Uterus (tissue), 4 donors: Measurements from ENCODE around the gene LKAAEAR1. TPM values are rescaled to one million over a fixed set of nuclear protein-coding genes. Genes with fewer than 3 reads are reported as not detected.

ENCODE experiments used
- DNase-seq, 2 donors: peaks; one replicate each; pipeline ENCODE4 v3.0.0-alpha.2; 2019 to 2020
- H3K27ac ChIP-seq, 2 donors: fragments of 200-600 bp; sonication (generic); 1 replicate in 1 of 2; 2 replicates in 1 of 2; pipeline ENCODE4 v1.5.1; 2016 to 2018
- H3K27me3 ChIP-seq, 2 donors: fragments of 200-600 bp; sonication (generic); one replicate each; pipeline ENCODE4 v1.5.1; 2018 to 2019; ENCODE audit warnings: control low read depth in 1 of 2
- H3K36me3 ChIP-seq, 2 donors: fragments of 200-600 bp; sonication (generic); one replicate each; pipeline ENCODE4 v1.5.1; 2019; ENCODE audit warnings: control low read depth in 1 of 2
- H3K4me1 ChIP-seq, 2 donors: fragments of 200-600 bp; sonication (generic); one replicate each; pipeline ENCODE4 v1.5.1; 2018 to 2019; ENCODE audit warnings: control low read depth in 1 of 2
- H3K4me3 ChIP-seq, 2 donors: fragments of 200-600 bp; sonication (generic); 1 replicate in 1 of 2; 2 replicates in 1 of 2; pipeline ENCODE4 v1.5.1; 2018 to 2019; ENCODE audit warnings: mild to moderate bottlenecking in 1 of 2
- H3K9me3 ChIP-seq, 2 donors: fragments of 200-600 bp; sonication (generic); one replicate each; pipeline ENCODE4 v1.5.1; 2019; ENCODE audit warnings: control low read depth in 1 of 2
- POLR2A ChIP-seq, 2 donors: fragments of 450-650 bp; IDR thresholded peaks; one replicate each; pipeline ENCODE4 v1.6.1; 2016; ENCODE audit warnings: antibody characterized with exemption in 2 of 2, mild to moderate bottlenecking in 1 of 2, moderate library complexity in 1 of 2
- intact Hi-C: fragments of 100-400 bp; cut with DNase I; formaldehyde crosslinking; loops from one replicate; pipeline ENCODE4 v1.15.1; 2023; ENCODE audit warnings: low total_unique reads
- microRNA-seq: library from miRNA; unstranded; fragments of <30 nt; microRNA quantifications from one replicate; pipeline ENCODE4, GENCODE V29; 2016; ENCODE audit warnings: borderline microRNAs expressed, borderline replicate concordance
- small RNA-seq: library from RNA; depleted of rRNA; stranded (forward); fragments of <200 nt; gene quantifications from one replicate; pipeline ENCODE3, GENCODE V24; 2016
- total RNA-seq, 4 donors: library from RNA; depleted of rRNA in 3 of 4; stranded (reverse); fragments of >200 nt in 3 of 4; gene quantifications; one replicate each; pipeline versions ENCODE4 v1.1.0 to v1.2.4, GENCODE V29; 2014 to 2023
- TF ChIP-seq, protein P1 (sequence below), 4 experiments: fragments of 200-600 bp in 2 of 4; fragments of 450-650 bp in 2 of 4; sonication (generic) in 2 of 4; IDR thresholded peaks; one replicate each; pipeline ENCODE4 v1.5.1; 2016 to 2019; ENCODE audit warnings: antibody characterized with exemption in 4 of 4, mild to moderate bottlenecking in 2 of 4, moderate library complexity in 1 of 4
- donor health status: DM: yes; HTN: yes; CAD: no.

Gene LKAAEAR1
- total RNA-seq, 4 donors from 2014 or later, result not detected

DNA sequence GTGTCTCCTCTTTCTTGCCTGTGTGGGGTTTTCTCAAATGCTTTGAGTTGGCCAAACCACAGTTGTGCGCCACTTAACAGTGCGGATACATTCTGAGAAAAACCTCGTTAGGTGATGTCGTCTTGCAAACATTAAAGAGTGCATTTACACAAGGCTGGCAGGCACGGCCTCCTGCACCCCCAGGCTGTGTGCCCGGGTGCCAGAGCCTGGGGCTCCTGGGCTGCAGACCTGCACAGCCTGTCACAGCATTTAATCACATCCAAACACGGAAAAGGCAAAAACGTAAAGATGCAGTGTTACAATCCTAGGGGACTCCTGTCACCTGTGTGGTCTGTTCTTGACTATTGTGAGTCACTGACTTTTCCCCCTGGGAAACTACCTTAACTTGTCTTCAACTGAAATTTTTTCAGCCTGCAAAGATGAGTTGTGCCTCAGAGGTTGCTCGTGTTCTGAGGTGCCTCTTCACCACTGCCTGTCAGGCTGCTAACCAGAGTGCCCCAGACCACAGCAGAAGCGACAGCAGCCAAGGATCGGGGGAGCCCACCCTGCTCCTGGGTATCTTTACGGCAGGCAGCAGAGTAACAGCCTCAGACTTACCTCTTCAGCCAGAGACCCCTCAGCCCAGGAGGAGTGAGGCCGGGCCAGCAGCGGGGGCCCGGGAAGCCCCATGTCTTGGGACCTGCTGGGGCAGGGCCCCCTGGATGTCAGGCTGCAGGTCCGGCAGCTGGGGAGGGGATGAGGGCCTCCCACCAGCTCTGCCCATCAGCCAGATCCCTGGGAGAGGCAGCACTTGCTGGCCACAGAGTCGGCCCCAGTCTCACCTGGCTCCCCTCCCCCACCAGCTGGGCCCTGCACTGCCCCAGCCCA is 48.9 kb downstream of the LKAAEAR1 start:
- no peak overlapping the region for H3K4me3 ChIP-seq
- no peak for TF ChIP-seq POLR2A (IDR thresholded peaks at IDR 0.05)
- TF ChIP-seq, protein P1, sequence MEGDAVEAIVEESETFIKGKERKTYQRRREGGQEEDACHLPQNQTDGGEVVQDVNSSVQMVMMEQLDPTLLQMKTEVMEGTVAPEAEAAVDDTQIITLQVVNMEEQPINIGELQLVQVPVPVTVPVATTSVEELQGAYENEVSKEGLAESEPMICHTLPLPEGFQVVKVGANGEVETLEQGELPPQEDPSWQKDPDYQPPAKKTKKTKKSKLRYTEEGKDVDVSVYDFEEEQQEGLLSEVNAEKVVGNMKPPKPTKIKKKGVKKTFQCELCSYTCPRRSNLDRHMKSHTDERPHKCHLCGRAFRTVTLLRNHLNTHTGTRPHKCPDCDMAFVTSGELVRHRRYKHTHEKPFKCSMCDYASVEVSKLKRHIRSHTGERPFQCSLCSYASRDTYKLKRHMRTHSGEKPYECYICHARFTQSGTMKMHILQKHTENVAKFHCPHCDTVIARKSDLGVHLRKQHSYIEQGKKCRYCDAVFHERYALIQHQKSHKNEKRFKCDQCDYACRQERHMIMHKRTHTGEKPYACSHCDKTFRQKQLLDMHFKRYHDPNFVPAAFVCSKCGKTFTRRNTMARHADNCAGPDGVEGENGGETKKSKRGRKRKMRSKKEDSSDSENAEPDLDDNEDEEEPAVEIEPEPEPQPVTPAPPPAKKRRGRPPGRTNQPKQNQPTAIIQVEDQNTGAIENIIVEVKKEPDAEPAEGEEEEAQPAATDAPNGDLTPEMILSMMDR (IDR thresholded peaks at IDR 0.05), result no peak
- H3K27me3 ChIP-seq, result peaks cover 0 to 21% of the 10 kb centered on the region in 2 donors
- H3K27ac ChIP-seq, result no peak overlapping the region
- H3K36me3 ChIP-seq, result no peaks in the 10 kb centered on the region
- H3K4me1 ChIP-seq, result peaks cover 0 to 16% of the 10 kb centered on the region in 2 donors
- H3K9me3 ChIP-seq, result no peaks in the 10 kb centered on the region
- intact Hi-C loops, result no loop called here
- DNase-seq, result no peak

DNA sequence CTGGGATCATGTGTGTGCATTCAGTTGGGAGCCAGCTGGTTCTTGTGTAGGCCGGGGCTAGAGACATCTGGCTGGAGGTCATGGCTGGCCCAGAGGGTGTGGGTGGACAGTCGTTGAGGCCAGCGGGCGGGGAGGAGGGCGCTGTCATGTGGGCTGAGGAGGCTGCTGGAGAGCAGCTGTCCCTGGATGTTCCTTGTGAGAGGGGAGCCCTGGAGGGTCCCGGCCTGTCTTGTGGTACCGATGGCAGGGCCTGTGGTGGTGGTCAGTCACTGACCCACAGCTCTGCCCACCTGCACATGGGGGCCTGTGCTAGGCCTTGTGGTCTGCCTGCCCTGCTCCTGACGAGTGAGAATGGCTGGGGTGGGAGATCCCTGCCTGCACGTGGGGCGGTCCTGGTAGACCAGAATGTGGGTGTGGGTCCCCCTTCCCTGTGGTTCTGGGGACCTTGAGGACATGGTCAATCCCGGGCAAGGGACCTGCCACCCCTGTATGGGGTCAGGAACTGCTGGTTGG is 50.2 kb downstream of the LKAAEAR1 start:
- Histone ChIP-seq H3K4me3 (no peak overlapping the region), H3K27me3 (peaks cover 0 to 12% of the 10 kb centered on the region in 2 donors), H3K9me3 (no peaks in the 10 kb centered on the region), H3K27ac (no peak overlapping the region), H3K4me1 (peaks cover 0 to 13% of the 10 kb centered on the region in 2 donors), H3K36me3 (no peaks in the 10 kb centered on the region)
- no peak for TF ChIP-seq POLR2A (IDR thresholded peaks at IDR 0.05)
- TF ChIP-seq, protein P1 (IDR thresholded peaks at IDR 0.05), result no peak
- intact Hi-C loops, result no loop called here
- no peak for DNase-seq

Small RNAs within 50 kb of the gene (microRNA-seq; reads per million reads assigned to microRNA genes)
- not detected for gene MIR6813

Small RNAs within 50 kb of the gene (small RNA-seq; reads per million reads assigned to genes)
- gene AL355803.1 (not detected), gene MIR6813 (not detected)

Other genes starting within 250 kb of the LKAAEAR1 start
- gene ABHD16B, start 222.9 kb downstream of the LKAAEAR1 start, total RNA-seq, result not detected
- gene TPD52L2, start 219.1 kb downstream of the LKAAEAR1 start, total RNA-seq, result 10 to 100 TPM; 44.1 to 77.8 (median 62.0) TPM
- 10 to 100 TPM; 10.9 to 39.8 (median 25.6) TPM for gene DNAJC5, start 189.3 kb downstream of the LKAAEAR1 start, total RNA-seq
- gene UCKL1, start 128.0 kb downstream of the LKAAEAR1 start, total RNA-seq, result 10 to 100 TPM; 21.8 to 64.6 (median 23.5) TPM
- 10 to 100 TPM in 3 of 4 donors, 1 to 10 TPM in 1; 4.7 to 23.3 (median 17.4) TPM for gene ZNF512B, start 114.5 kb downstream of the LKAAEAR1 start, total RNA-seq
- 1 to 10 TPM in 2 of 4 donors, under 1 TPM in 1, not detected in 1; 0.83 to 7.6 (median 1.2) TPM for gene SAMD10, start 104.8 kb downstream of the LKAAEAR1 start, total RNA-seq
- gene PRPF6, start 103.3 kb downstream of the LKAAEAR1 start, total RNA-seq, result 10 to 100 TPM; 28.5 to 73.0 (median 69.6) TPM
- gene C20orf204, start 48.2 kb downstream of the LKAAEAR1 start, total RNA-seq, result 1 to 10 TPM in 2 of 4 donors, under 1 TPM in 1, not detected in 1; 0.26 to 2.9 (median 1.9) TPM
- gene SOX18, start 34.8 kb downstream of the LKAAEAR1 start, total RNA-seq, result 100 to 1,000 TPM in 1 of 4 donors, 10 to 100 TPM in 2, 1 to 10 TPM in 1; 6.7 to 116 (median 19.1) TPM
- 10 to 100 TPM; 21.5 to 75.4 (median 27.2) TPM for gene TCEA2, start 21.2 kb downstream of the LKAAEAR1 start, total RNA-seq
- gene RGS19, start 4.9 kb downstream of the LKAAEAR1 start, total RNA-seq, result 10 to 100 TPM in 1 of 4 donors, 1 to 10 TPM in 3; 4.6 to 38.8 (median 6.7) TPM
- 1 to 10 TPM in 1 of 4 donors, under 1 TPM in 2, not detected in 1; 0.51 to 1.9 (median 0.64) TPM for gene OPRL1, start 4.3 kb downstream of the LKAAEAR1 start, total RNA-seq
- not detected for gene NPBWR2, start 23.2 kb upstream of the LKAAEAR1 start, total RNA-seq
- under 1 TPM in 1 of 4 donors, not detected in 3; 0.21 TPM for gene MYT1, start 80.1 kb upstream of the LKAAEAR1 start, total RNA-seq
- 100 to 1,000 TPM in 1 of 4 donors, 10 to 100 TPM in 3; 50.5 to 162 (median 66.1) TPM for gene PCMTD2, start 171.3 kb upstream of the LKAAEAR1 start, total RNA-seq